VCaP (cell line): ENCODE results near the gene COPS8.

Experiments used
- H3K27ac ChIP-seq: fragments of 450-650 bp; 2 replicates; pipeline ENCODE4 v1.5.1; 2017
- CTCF ChIP-seq: fragments of 450-650 bp; conservative IDR thresholded peaks from 2 replicates; pipeline ENCODE4 v1.5.1; 2017; ENCODE audit warnings: mild to moderate bottlenecking, moderate library complexity

Gene COPS8

DNA sequence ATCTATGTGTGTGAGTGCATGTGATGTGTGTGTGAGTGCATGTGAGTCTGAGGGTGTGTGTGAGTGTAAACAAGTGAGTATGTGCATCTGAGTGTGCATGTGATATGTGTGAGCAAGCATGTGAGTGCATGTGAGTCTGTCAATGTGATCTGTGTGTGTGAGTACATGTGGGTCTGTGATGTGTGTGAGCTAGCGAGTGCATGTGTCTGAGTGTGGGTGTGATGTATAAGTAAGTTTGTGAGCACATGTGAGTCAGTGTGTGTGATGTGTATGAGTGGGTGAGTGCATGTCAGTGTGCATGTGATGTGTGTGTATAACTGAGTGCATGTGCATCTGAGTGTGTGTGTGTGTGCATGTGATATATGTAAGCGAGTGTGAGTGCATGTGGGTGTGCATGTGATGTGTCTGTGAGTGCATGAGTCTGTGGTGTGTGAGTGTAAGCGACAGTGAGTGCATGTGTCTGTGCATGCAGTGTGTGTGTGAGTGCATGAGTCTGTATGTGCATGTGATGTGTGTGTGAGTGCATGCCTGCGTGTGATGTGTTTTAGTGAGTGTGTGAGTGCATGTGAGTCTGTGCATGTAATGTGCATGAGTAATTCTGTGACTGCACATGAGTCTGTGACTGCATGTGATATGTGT lies 44.1 kb downstream of the COPS8 start:
- H3K27ac ChIP-seq, result no peak overlapping the region
- TF ChIP-seq CTCF, result no peak

GRCh38 chr2:237130562-237131421 lies 45.1 kb downstream of the COPS8 start:
- no peak overlapping the region for H3K27ac ChIP-seq
- TF ChIP-seq CTCF, result no peak

GRCh38 chr2:237131749-237132533 lies 46.3 kb downstream of the COPS8 start:
- TF ChIP-seq CTCF, result no peak
- no peak overlapping the region for H3K27ac ChIP-seq

DNA sequence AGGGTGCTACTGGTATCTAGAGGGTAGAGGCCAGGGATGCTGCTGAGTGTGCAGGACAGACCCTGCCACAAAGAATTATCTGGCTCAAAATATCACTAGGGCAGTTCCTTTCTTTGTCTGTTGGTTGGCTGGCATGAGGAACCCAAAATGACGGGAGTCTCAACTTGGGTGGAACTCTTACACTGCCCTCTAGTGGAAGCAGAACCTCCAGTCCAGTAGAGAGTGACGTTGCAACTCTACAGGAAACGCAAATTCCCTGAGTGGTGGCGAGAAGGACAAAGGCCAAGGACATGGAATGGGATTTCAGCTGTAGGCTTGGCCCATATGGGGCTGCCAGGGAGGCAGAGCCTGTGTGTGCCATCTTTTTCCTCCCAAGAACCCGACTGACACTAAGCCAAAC lies 47.1 kb downstream of the COPS8 start:
- no peak overlapping the region for H3K27ac ChIP-seq
- peak; percentile 21; the same call in 1 of the 2 replicates for TF ChIP-seq CTCF

DNA sequence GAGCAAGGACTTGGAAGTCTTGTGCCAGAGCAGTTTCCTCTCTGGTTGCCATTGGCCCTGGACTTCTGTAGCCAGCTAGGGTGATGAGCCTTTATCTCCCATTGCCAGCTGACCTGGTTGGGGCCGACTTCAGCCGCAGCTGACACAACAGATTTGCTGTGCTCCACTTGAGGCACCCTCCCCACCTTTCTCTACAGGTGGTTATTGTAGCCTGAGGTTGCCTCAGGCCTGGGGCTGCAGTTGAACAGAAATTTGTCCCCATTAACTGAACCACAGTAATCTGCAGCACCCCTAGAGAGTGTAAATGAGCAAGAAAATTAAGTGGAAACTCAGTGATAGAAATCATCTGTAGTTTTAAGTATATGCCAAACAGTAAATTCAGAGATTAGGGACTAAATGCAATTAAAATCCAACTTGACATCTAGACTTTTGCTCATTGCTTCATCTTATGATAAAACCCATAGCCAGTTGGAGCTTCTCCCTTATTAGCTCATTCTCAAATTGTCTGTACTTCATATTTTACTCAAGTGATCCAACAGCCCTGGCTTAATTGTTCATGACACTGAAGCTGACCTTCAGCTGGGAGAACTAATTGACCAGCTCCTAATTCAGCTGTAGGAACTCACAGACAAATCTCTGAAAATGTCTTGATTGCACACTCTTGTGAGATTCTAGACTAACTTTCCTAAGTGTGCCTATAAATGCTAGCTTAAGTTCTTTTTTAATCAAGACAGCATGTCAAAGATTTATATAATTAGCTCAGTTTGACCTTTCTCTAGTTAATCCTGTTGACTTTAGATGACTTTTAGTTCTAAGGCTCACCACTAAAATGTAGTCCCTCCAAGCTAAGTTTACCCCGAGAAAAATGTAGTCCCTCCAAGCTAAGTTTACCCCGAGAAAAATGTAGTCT lies 48.9 kb downstream of the COPS8 start:
- TF ChIP-seq CTCF, result no peak
- H3K27ac ChIP-seq, result no peak overlapping the region

GRCh38 chr2:237136824-237137223 lies 51.1 kb downstream of the COPS8 start:
- H3K27ac ChIP-seq, result no peak overlapping the region
- TF ChIP-seq CTCF, result no peak
